DND-41 (cell line): ENCODE results near the gene KLHL36.

Experiments
- CTCF ChIP-seq: IDR thresholded peaks from 2 replicates; pipeline ENCODE4 v1.5.1; 2012; ENCODE audit warnings: borderline replicate concordance, low read length, moderate library complexity, mild to moderate bottlenecking; ENCODE audit not compliant: poor library complexity, severe bottlenecking; ENCODE audit errors: extremely low read depth
- EZH2 ChIP-seq: IDR thresholded peaks from 3 replicates; pipeline ENCODE4 v1.6.1; 2012; ENCODE audit warnings: borderline replicate concordance, low read depth, mild to moderate bottlenecking, moderate library complexity, low read length, inconsistent platforms; ENCODE audit not compliant: severe bottlenecking

GRCh38 chr16:84603940-84604339, 44.4 kb upstream of the KLHL36 start:
- no peak for TF ChIP-seq CTCF
- TF ChIP-seq EZH2, result no peak
